GM21737 (cell line): ENCODE measurements around the gene DTNBP1.
"Not testable (repeated sequence)": the region's sequence is repeated elsewhere in the genome, so short reads cannot be mapped to it uniquely, and the experiment has no call there.

Experiments
- ATAC-seq: cut with Tn5 transposase; IDR thresholded peaks from one replicate; pipeline ENCODE4 v1.9.1; 2021; ENCODE audit warnings: mild to moderate bottlenecking, moderate library complexity; ENCODE audit not compliant: unreplicated experiment

Gene DTNBP1

DNA sequence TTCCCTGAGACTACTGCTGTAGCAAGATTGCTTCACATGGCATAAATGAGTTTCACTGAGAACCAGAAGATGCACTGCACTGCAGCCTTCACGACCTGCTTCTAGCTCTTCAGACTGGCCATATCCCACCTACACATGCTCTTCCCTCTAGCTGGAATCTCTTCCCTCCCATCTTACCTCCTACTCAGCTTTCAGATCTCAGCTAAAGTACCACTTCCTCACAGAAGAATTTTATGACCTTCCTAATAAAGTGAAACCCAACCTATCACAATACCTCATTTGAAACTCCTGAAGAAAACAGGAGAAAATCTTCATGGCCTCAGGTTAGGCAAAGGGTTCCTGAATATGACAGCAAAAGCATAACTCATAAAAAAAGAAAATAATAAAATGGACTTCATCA, 99.9 kb downstream of the DTNBP1 start:
- no peak for ATAC-seq

DNA sequence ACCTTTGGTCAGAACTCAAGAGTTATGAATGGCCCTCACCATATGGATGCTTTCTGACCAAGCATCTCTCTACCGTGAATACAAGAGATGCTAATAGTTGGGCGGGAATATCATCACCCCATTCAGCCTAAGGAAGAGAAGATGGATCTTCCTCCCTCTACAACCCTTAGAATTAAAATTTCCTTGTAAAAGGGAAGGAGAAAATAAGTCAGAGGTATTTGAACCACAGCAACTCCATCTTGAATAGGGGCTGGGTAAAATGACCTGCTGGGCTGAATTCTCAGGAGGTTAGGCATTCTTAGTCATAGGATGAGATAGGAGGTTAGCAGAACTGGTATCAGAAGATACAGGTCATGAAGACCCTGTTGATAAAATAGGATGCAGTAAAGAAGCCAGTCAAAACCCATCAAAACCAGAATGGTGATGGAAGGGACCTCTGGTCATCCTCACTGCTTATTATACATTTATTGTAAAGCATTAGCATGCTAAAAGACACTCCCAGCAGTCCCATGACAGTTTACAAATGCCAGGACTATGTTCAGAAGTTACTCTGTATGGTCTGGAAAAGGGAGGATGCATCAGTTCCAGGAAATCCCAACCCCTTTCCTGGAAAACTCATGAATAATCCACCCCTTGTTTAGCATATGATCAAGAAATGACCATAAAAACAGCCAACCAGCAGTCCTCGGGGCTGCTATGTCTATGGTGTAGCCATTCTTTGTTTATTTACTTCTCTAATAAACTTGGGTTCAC, 101.2 kb downstream of the DTNBP1 start:
- ATAC-seq: no peak

DNA sequence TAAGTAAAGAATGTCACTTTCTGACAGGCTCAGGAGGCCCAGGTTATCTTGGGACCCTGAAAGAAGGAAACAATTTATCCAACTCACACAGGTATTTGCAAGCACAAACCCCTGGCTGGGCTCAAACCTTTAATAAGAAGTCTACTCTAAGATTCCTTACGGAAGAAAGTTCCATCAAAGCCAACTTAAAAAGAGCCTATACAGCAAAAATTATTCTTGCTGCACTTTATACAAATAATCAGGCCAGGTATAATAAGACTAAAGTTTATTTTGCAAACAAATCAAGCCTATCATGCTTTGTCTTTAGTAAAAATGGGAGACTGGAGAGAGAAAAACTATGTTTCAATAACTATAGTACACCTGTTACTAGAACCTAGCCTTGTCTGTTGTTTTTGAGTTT, 102.1 kb downstream of the DTNBP1 start:
- no peak for ATAC-seq

DNA sequence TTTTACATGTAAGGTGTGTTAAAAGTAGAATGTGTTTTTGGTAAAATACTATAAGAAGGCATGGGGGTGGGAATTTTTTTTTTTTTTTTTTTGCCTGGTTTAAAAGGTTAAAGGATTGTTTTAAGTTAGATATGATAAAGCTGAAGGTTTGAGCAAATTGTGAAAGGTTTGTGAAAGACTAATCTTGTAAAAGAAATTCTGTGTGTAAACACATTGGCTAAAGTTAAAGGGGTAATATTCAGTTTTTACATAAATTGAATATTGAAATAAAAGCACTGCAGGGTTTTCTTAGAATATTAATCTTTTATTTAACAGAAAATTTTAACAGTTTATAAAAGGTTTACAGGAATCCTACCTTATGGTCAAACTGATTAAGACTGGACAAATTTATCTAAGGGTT, 105.7 kb downstream of the DTNBP1 start:
- no peak for ATAC-seq

DNA sequence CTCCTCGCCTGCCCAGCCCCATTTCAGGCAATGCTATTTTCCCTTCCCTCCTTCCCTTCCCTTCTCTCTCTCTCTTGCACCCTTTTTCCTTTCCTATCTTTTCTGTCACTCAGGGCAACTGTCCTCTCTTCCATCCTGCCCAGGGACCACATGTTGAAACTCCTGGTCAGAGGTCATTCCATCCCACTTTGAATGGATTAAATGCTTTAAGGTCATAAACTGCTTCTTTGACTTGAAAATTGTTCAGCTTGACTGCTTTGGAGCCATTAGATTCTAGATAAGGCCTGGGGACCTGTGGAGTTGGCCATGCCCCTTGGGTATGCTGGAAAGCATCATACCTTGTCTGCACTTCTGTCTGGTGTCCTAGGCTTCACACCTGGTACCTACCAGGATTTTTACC, 106.1 kb downstream of the DTNBP1 start:
- no peak for ATAC-seq

DNA sequence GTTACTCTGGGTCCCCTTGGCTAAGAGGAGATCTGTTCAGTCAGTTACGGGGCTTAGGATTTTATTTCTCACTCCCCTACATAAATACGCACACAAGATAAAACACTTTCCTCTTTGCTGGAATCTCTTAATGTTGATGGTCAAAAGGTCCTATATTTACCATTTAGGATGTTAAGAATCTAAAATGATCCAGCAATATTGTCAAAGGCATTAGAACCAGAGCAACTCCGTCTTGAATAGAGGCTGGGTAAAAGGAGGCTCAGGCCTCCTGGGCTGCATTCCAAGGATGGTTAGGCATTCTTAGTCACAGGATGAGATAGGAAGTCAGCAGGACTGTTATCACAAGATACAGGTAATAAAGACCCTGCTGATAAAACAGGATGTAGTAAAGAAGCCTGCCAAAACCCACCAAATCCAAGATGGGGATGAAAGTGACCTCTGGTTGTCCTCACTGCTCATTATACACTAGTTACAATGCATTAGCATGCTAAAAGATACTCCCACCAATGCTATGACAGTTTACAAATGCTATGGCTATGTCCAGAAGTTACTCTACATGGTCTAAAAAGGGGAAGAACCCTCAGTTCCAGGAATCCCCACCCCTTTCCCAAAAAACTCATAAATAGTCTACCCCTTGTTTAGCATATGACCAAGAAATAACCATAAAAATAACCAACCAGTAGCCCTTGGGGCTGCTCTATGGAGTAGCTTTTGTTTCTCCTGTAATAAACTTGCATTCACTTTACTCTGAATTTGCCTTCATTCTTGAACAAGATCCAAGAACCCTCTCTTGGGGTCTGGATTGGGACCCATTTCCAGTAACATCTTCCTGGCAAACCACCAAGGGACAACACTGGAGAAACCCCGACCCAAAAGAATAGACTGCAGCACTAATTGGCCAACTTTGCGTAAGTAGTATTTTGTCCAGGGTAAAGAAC, 107.5 kb downstream of the DTNBP1 start:
- no peak for ATAC-seq

DNA sequence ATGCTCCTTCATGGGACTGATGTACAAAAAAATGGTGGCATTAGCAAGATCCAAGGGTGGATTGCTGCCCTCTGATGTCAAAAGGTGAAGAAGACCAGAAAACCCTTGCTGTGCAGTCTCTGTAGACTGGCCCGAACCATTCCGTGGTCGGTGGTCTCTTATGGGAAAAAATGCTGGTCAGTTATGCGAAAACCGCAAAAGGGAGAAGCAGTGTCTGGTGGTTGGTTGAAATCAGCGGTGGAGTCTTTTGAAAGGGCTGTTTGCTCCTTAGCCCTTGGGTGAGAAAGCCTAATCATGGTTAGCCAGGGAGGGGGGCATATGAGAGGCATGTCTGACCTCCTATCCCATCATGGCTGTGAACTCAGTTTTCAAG, 108.1 kb downstream of the DTNBP1 start:
- ATAC-seq: no peak

DNA sequence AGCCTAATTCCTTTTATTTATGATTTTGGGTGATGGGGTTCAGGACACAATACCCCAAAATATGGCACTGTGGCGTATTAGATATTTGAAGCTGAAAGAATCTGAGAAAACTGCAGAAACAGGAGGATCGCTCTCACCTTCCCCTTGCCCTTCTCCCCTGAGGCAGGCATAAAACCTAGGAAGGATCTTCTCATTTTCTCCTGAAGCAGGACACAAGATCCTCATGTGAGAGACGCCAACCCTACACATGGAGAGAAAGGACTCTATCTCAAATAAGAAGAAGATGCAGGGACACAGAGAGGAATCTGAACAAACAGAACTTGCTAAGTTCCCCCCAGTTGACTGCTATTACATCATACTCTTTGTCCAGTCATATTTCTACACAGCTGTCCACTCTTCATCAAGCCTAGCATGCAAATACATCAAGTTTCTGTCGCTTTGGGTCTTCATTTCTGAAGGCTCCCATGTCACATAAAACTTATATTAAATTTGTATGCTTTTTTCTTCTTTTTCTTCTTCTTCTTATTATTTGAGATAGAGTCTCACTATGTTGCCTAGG, 109.0 kb downstream of the DTNBP1 start:
- ATAC-seq: no peak

DNA sequence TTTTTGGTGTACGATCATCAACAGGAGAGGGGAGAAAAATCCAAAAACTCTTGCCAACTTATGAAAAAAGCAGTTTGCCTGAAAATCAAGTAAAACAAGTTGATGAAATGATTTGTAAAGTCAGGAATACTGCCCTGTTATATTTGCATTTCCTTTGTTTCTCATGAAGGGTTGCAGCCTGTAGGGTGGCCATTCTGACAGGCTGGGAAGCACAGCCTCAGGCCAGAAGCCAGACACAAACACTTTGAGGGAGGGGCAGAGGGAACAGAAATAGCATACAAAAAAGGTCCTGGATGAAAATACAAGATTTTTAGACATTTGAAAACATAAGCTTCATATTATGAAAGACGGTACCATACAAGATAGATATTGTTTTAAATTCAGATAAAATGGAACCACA, 109.8 kb downstream of the DTNBP1 start:
- no peak for ATAC-seq

DNA sequence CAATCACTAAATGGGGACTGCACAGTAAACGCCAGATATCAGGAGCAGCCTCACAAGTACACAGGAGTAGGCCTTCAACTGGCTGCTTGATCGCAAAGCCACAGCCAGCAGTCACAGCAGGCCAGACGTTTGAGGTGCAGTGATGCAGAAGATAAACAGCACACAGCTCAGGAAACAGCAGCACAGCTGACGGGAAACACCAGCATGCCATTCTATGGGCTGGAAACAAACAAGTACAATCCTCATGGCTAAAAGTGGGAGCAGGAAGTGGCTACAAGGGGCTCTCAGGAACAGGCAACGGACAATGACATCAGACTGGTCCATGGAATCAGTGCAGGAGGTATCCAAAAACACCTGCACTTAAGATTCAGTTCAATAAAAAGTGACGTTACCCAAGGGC, 111.0 kb downstream of the DTNBP1 start:
- ATAC-seq: no peak

DNA sequence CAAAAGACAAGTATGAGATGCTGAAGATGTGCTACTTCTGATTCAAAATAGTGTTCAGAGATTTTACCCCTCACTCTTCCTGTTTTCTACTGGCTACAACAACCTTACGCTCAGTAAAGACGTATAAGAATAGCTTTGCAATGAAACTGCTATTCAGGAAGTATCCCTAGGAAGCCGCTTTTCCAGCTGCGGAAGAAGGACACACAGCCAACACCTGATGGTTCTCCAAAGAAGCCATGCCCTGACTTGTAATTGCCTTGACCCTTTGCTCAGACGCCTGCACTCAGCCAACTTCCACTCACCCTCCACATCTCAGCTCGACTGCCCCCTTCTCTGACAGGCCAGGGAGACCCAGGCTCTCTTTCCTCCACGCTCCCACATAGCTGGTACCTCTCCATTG, 111.6 kb downstream of the DTNBP1 start:
- ATAC-seq: no peak

DNA sequence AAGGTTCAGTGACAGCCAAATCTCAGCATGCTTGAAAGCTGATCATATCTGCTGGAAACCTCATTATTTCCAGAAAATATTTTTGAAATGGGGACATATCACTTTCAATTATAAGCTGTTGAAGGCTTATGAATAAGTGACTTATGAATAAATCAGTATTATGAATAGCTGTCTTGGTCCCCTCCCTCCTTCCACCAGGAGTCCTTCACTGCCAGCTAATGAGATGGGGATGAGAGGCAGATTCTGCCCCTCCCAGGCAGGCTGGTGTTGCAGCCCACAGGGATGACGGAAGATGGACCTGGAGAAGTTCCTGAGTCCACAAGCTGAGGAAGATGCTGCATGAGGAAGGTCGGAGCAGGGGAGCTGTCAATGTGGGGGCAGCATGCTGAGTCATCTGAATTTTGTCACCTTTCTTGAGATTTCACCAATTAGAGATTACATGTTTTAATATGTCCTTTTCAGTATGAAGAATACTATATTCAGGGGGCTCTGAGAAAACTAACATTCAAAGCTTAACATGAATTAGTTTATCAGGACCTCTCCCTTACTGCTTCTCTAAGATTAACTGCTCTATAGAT, 112.2 kb downstream of the DTNBP1 start:
- no peak for ATAC-seq

DNA sequence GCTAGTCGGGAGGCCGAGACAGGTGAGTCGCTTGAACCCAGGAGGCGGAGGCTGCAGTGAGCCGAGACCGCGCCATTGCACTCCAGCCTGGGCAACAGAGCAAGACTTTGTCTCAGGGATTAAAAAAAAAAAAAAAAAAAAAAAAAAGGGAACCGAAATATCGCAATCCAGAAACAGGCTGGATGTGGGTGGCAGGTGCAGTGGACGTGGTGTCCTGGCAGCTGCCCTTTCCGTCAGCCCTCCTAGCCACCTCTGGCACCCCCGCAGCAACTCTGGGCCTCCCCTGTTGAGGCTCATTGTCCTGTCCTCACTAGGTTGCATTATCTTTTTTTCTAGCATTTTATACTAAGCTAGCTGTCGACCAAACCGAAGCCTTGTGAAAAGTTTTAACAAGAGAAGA, 113.5 kb downstream of the DTNBP1 start:
- no peak for ATAC-seq

DNA sequence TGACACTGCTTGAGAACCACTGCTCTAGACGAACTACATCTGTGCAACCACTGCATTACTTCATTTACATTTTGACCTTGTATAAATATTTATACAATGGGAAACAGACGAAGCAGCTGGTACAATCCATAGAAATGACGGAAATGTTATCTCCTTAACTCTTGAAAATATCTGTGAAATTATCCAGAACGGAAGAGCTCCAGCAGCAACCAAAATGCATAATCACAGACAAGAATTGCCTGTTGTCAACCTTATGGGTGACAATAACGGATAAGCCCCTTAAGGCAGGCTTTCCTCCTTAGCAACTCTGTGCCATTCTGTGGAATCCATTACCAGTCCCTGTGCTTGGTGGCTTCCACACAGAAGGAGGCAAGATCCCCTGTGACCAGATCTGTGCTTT, 115.4 kb downstream of the DTNBP1 start:
- no peak for ATAC-seq

DNA sequence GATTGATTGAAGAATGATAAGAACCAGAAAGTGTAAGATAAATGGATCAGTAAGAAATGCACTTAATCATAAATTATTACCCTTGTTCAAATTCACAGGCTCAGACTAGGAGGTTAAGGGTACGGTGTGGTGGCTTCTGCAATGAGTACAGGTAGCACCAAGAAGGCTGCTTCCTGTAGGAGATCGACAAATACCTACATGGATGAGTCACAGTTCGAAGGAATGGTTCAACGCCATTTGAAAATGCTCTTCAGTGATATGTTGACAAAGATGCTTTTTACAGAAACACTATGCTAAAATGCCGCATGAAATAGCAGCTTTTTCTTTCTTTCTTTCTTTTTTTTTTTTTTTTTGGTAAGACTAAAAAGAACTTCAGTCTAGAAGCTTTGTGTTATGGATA, 116.2 kb downstream of the DTNBP1 start:
- ATAC-seq: no peak

DNA sequence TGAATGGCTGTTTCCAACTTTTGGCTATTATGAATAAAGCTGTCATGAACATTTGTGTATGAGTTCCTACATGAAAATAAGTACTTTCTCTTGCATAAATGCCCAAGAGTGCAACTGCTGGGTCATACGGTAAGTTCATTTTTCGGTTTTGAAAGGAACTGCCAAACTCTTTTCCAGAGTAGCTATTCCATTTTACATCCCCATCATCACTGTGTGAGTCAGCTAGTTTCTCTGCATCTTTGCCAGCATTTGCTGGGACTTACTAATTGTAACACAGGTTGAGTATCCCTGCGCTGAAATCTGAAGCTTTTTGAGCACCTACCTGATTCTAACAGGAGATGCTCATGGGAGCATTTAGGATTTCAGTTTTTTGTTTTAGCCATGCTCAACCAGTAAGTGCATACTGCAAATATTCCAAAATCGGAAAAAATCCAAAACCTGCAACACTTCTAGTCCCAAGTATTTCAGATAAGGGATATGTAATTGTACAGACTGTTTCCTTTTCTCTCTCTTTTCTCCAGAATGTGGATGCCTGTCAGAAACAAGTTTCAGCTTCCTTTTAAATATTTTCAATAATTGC, 118.4 kb downstream of the DTNBP1 start:
- no peak for ATAC-seq

DNA sequence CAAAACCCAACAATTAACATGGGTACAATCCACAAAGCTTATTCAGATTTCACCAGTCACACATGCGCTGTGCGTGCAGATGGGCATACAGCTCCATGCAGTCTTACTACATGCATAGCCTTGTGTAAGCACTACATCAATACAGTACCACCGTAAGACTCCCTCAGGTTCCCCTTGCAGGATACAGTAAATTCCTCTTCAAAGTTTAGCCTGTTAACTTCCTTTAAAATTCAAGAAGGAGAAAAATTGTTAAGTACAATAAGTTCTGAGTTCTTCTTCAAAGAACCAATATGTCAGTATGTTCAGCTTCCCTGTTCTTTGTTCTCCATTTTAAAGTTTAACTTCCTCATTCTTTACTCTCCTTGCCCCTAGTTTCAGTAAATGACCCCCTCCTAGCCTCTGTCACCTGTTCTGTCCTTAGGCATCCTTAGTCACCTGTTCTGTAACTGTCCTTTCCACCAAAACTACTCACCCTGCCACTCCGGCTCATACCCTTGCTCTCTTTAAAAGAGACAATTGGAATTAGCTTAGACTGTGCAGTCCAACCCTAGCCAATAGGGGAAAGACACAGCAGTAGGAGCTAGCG, 119.4 kb downstream of the DTNBP1 start:
- not testable (repeated sequence) for ATAC-seq

DNA sequence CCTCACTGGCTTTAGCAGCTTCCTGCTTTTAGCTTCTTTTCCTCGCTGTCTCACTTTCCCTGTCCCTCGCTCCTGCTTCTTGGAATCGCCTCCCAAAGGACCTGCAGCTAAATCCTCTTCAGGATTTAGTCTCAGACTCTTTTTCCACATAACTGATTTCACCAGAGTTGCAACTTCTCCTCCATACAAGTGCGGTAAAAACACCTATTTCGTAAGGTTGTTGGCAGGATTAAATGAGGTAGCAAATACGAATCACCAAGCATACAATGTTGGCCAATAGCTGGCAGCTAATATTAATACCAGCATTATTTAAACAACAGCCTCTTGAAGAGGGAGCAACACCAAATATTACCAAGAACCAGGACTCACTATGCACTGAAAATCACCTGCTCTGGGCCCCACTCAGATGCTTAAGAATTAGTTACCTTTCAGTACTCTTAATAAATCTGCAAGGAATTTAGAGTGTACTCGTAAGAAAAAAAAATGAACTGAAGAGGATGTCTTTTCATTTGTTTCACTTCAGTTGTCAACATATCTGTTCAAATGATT, 123.0 kb downstream of the DTNBP1 start:
- no peak for ATAC-seq

DNA sequence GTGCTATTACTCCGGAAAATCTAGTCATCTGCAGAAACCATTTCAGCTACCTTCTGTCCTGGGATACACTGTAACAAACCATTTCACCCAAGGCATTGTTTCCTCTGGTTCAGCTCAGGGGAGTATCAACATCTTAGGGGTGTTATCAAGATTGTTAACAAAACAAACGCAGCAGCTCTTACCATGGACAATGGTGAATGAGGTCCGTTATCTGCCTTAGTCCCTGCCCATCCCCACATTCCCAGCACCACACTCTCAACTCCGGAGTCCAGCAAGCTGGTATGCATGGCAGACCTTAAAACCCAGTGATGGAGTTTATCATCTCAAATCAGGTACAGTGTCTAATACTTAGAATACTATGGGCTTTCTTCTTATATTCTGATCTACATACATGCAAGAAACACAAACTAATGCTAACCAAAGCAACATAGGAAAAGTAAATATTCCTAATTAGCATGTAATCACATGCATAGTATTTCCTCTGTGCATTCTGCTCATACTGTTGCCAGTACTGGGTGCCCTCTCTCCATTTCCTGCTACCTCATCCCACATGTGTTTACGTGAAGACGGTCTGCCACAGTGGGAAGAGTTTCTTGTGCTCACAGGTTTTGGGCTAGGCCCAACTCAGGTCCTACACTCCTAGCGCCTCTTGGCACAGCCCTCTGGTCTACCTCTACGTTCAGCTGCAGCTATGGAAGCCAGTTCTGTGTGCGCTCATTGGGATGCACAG, 123.9 kb downstream of the DTNBP1 start:
- no peak for ATAC-seq

DNA sequence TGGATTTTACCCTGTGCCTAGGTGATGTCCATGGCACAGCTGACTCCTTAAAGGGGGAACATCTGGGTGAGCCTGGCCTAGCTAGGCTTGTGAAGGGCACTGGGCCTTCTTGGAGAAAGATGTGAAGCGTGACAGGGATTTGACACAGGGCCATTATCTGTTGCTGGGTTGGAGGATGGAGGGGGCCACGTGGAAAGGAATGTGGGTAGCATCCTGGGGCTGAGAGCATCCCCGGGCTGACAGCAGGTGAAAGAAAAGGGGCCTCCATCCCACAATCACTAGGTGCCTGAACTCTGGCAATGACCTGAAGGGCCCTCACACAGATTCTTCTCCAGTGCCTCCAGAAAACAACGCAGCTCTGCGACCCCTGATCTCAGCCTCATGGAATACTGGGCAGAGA, 124.7 kb downstream of the DTNBP1 start:
- ATAC-seq: no peak
